GM18520 (cell line): Measurements from ENCODE around the gene MYF6.
A peak's percentile ranks its signal among the peaks of the same experiment; 100 is the strongest.
"Not testable (repeated sequence)": the region's sequence is repeated elsewhere in the genome, so short reads cannot be mapped to it uniquely, and the experiment has no call there.

ENCODE experiments used
- ATAC-seq: cut with Tn5 transposase; IDR thresholded peaks from one replicate; pipeline ENCODE4 v1.9.1; 2021; ENCODE audit not compliant: unreplicated experiment

Gene MYF6

GRCh38 chr12:80707126-80707829, at the start of gene MYF6:
MYF6 (plus strand) TSS chr12:80707634; CDS start chr12:80707720, 86 bp downstream.
- ATAC-seq: no peak

- no peak for ATAC-seq
Observed at GRCh38 chr12:80659512-80660063, 47.8 kb upstream of the MYF6 start.

GRCh38 chr12:80662586-80662985, 44.8 kb upstream of the MYF6 start:
- no peak for ATAC-seq

GRCh38 chr12:80670214-80670613, 37.2 kb upstream of the MYF6 start:
- no peak for ATAC-seq

GRCh38 chr12:80676042-80676636, 31.3 kb upstream of the MYF6 start:
- ATAC-seq: not testable (repeated sequence)

- no peak for ATAC-seq
Observed at GRCh38 chr12:80676856-80677255, 30.6 kb upstream of the MYF6 start.

- ATAC-seq: no peak
Observed at GRCh38 chr12:80677994-80678393, 29.4 kb upstream of the MYF6 start.

- ATAC-seq: no peak
Observed at GRCh38 chr12:80679346-80680131, 27.9 kb upstream of the MYF6 start.

GRCh38 chr12:80681287-80681686, 26.1 kb upstream of the MYF6 start:
- peak; percentile 85 for ATAC-seq

- no peak for ATAC-seq
Observed at GRCh38 chr12:80681786-80682185, 25.6 kb upstream of the MYF6 start.

GRCh38 chr12:80684077-80684495, 23.3 kb upstream of the MYF6 start:
- ATAC-seq: no peak

- no peak for ATAC-seq
Observed at GRCh38 chr12:80690090-80690489, 17.3 kb upstream of the MYF6 start.

- no peak for ATAC-seq
Observed at GRCh38 chr12:80690513-80690912, 16.9 kb upstream of the MYF6 start.

- no peak for ATAC-seq
Observed at GRCh38 chr12:80692114-80692513, 15.3 kb upstream of the MYF6 start.

- ATAC-seq: no peak
Observed at GRCh38 chr12:80697270-80697887, 10.1 kb upstream of the MYF6 start.

- ATAC-seq: no peak
Observed at GRCh38 chr12:80698256-80698655, 9.2 kb upstream of the MYF6 start.

- no peak for ATAC-seq
Observed at GRCh38 chr12:80698847-80699542, 8.4 kb upstream of the MYF6 start.

GRCh38 chr12:80700327-80700726, 7.1 kb upstream of the MYF6 start:
- peak; percentile 30 for ATAC-seq

GRCh38 chr12:80701388-80701787, 6.0 kb upstream of the MYF6 start:
- no peak for ATAC-seq
